ENCODE results near the gene CHPF.

CHPF gene

DNA sequence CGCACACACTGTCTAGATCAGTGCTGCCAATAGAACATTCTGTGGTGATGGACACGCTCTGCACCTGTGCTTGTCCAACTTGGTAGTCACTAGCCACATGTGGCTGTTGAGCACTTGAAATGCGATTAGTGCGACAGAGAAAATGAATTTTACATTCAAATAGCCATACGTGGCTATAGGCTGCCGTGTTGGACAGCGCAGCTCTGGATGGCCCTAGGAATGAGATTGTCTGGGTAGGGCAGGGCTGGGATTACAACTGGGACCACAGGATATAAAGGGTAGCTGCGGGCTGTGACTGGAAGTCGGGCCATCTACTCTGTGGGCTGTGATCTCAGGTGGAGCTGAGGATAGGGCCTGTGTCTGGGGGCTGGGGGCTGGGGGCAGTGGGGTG, 24.1 kb downstream of the CHPF start:
- no peak for DNase-seq (ENCODE audit: low read depth)

GRCh38 chr2:219517954-219518778, 25.4 kb downstream of the CHPF start:
- no peak for DNase-seq (ENCODE audit: low read depth)
- H3K4me3 ChIP-seq (ENCODE audit: low read depth, low read length), result no peak overlapping the region

More for the DNA sequence above, 24.1 kb downstream of the CHPF start:
- H3K4me3 ChIP-seq (ENCODE audit: low read depth, low read length), result no peak overlapping the region

DNA sequence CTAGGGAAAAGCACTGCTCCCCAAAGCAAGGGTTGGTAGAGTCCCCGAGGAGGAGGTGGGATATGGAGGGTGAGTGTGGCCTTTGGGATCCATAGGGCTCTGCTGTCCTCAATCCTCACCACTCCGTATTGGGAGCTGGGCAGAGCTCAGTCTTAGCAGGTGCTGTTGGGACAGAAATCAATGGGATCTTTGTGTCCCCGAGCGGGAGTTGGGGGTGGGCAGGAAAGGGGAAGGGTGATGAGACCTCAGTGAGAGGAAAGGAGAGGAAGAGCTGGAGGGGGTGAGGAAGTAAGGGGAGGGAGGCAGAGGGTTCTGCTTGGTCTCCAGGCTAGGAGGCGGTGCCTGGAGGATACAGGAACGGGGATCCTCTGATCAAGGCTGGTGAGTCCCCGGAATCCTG, 26.7 kb downstream of the CHPF start:
- H3K4me3 ChIP-seq (ENCODE audit: low read depth, low read length), result no peak overlapping the region
- no peak for DNase-seq (ENCODE audit: low read depth)

DNA sequence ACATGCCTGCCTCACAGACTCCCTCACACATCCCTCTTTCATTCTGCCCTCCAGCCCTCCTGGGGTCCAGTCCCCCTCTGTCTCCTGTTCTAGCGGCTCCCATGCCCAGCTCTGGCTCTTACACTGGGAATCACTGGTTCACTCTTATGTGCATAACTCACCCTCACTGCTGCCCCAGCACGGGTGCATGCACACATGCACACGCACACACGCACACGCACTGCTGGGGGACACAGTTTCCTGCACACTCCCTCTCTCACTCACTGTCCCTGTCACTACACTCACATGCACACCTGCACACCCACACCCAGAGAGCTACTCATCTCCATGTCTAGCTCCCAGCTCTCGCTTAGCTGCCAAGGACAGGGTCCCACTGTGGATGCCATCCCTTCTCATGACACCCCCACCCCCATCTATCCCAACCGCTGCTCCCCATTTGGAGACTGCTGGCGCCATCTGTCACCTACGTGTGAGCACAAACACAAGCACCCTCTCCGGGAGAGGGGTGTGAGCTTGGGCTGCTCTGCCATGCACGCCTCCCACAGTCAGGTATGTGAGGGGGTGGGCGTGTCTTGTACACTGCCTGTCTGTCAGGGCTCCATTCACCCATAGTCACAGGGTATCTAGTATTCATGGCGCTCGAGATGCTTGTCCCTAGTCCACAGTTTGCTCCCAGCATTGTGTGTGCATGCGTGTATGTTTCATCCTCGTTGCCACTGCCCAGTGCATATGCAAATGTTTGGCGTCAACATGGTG, 27.6 kb downstream of the CHPF start:
- H3K4me3 ChIP-seq (ENCODE audit: low read depth, low read length), result no peak overlapping the region
- no peak for DNase-seq (ENCODE audit: low read depth)

DNA sequence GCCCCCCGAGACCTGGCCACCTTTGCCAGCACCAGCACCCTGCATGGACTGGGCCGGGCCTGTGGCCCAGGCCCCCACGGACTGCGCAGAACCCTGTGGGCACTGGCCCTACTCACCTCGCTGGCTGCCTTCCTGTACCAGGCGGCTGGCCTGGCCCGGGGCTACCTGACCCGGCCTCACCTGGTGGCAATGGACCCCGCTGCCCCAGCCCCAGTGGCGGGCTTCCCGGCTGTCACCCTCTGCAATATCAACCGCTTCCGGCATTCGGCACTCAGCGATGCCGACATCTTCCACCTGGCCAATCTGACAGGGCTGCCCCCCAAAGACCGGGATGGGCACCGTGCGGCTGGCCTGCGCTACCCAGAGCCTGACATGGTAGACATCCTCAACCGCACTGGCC, 28.8 kb downstream of the CHPF start:
- no peak overlapping the region for H3K4me3 ChIP-seq (ENCODE audit: low read depth, low read length)
- DNase-seq (ENCODE audit: low read depth), result no peak

DNA sequence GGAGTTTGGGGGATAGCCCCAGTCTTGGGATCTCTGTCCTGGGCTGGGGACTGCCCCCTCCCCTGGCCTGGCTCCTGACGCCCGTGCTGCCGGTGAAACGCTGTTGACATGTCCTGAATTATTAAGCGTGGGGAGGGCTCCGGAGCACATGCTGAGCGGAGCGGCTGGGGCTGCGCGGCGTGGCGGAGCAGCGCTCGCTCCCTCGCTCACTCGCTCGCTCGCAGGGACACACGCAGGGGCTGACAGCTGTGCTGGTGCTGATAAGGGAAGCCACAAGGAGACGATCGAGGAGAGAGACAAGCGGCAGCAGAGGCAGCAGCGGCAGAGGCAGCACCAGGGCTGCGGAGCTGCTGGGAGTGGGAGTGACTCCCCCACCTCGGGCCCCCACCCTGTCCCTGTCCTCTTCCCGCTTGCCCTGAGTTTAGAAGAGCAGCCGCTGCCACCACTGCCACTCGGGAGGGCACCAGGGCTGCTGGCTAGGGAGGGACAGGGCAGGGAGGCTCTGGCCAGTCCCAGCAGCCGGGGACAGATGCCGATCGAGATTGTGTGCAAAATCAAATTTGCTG, 29.3 kb downstream of the CHPF start, which contains the start of gene ASIC4:
Gene ASIC4, plus strand, starts transcription at position 287 of the 566 bp plus-strand sequence. Its CDS starts 243 bp downstream, at position 530.
- DNase-seq (ENCODE audit: low read depth), result no peak
- H3K4me3 ChIP-seq (ENCODE audit: low read depth, low read length), result peak within 1 kb of the TSS; percentile 11

GRCh38 chr2:219513787-219514186, 29.8 kb downstream of the CHPF start:
- DNase-seq (ENCODE audit: low read depth), result no peak
- no peak overlapping the region for H3K4me3 ChIP-seq (ENCODE audit: low read depth, low read length)

DNA sequence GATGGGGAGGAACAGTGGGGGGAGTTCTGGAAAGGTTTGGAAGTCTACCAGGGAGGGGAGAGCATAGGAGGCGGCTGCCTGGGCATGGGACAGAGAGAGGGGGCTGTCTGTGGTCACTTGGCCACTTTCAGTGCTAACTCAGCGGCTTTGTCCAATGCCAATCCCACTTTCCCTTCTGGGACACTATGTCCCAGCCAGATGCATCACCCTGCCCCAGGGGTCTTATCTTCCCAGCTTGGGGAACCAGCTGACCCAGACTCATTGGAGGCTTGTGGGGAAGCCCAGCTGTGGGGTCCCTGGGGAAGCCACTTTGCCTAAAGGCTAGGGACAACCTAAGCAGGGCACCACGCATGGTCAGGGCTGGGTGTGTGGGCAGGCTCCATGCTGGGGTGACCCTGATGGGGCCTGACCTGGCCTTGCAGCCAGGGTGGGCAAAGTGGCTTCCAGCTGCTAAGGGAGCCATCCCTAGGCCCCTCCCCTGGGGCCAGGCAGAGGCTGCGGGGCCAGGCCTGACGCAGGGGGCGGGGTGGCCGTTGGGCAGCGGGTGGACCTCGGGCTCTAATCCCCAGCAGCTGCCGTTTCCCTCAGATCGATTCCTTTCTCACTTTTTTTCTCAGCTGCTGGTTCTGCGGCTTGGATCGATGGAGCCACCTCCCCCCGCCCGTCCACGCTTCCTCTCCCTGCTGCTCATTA, 30.9 kb downstream of the CHPF start:
- no peak overlapping the region for H3K4me3 ChIP-seq (ENCODE audit: low read depth, low read length)

GRCh38 chr2:219511547-219512325, 31.9 kb downstream of the CHPF start:
- H3K4me3 ChIP-seq (ENCODE audit: low read depth, low read length), result no peak overlapping the region
- DNase-seq (ENCODE audit: low read depth), result no peak

More for the DNA sequence above, 30.9 kb downstream of the CHPF start:
- DNase-seq (ENCODE audit: low read depth), result no peak

GRCh38 chr2:219510512-219511135, 33.0 kb downstream of the CHPF start:
- H3K4me3 ChIP-seq (ENCODE audit: low read depth, low read length), result no peak overlapping the region

GRCh38 chr2:219509780-219510511, 33.7 kb downstream of the CHPF start:
- H3K4me3 ChIP-seq (ENCODE audit: low read depth, low read length), result peak overlapping the region; percentile 38
- DNase-seq (ENCODE audit: low read depth), result no peak

More at GRCh38 chr2:219510512-219511135, 33.0 kb downstream of the CHPF start:
- no peak for DNase-seq (ENCODE audit: low read depth)

- DNase-seq (ENCODE audit: low read depth), result no peak
- H3K4me3 ChIP-seq (ENCODE audit: low read depth, low read length), result peak overlapping the region; percentile 38
These were observed 34.4 kb downstream of the CHPF start for GRCh38 chr2:219508971-219509779.

DNA sequence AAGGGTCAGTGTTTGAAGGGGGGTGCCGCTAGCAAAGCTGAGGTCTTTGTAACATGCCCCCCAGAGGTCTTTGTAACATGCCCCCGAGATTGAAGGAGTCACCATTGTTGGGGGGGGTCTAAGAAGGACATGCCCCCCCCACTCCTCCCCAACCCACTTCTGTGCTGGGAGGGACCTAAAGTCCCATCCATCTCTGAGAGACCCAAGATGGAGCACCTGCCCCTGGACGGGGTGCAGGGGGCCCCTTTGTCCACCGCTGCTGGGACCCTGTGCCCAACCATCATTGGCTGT, 35.2 kb downstream of the CHPF start:
- DNase-seq (ENCODE audit: low read depth), result no peak
- H3K4me3 ChIP-seq (ENCODE audit: low read depth, low read length), result no peak overlapping the region

GRCh38 chr2:219507581-219508443, 35.8 kb downstream of the CHPF start:
- no peak for DNase-seq (ENCODE audit: low read depth)
- no peak overlapping the region for H3K4me3 ChIP-seq (ENCODE audit: low read depth, low read length)

GRCh38 chr2:219506802-219507526, 36.6 kb downstream of the CHPF start:
- H3K4me3 ChIP-seq (ENCODE audit: low read depth, low read length), result no peak overlapping the region
- DNase-seq (ENCODE audit: low read depth), result no peak
